HG03135 (cell line): ENCODE data around the gene SNTB2.

ENCODE experiments used
- ATAC-seq: cut with Tn5 transposase; IDR thresholded peaks from one replicate; pipeline ENCODE4 v1.9.1; 2021; ENCODE audit warnings: mild to moderate bottlenecking, moderate library complexity; ENCODE audit not compliant: unreplicated experiment

The SNTB2 gene

DNA sequence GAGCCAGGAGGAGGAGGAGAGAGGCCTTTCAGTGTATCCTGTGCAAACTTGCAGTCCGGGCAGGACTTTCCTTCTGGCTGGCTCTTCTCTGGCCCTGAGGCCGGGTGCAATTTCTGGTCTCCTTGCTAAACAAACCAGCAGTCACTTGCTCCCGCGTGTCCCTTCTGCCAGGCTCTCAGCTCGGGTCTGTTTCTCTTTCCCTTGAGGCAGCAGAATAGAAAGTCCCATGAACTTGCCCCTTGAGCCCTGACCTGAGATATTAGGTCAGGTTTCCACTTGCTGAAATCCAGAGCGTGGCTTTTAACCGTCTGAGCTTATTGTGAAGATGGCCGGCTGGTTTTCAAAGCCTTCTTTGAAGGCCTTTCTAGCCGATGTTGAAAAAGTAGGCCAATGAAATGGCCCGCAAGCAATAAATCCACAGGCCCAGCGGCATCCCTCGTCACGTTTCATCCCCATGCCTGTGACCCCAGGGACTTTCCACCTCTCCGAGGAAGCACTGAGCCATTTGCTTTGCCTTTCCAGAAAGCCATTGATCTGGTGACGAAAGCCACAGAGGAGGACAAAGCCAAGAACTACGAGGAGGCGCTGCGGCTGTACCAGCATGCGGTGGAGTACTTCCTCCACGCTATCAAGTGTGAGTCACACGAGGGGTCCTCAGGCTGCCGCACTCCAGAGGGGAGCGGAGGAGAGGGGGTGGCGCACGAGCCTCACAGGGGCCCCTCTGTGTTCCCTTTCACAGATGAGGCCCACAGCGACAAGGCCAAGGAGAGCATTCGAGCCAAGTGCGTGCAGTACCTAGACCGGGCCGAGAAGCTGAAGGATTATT is 128.7 kb downstream of the SNTB2 start:
- ATAC-seq, result no peak

DNA sequence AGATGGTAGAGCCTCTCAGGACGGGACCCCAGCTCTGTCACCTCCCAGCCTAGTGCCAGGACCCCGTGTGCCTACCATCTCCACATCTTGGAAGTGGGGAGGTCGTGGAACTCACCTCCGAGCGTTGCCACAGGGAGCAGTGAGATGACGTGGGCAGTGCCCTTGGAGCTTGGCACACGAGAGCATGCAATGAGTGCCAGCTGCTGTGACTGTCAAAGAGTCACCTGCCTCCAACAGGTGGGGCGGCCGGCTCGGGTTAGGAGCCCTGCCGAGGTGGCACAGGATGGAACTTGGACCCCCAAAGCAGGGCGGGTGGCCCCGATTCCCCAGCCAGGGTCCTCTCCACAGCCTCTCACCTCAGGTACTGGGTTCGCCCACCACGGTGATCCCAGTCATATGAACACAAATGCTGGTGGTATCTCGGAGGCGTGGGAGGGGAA is 129.7 kb downstream of the SNTB2 start:
- ATAC-seq, result no peak

DNA sequence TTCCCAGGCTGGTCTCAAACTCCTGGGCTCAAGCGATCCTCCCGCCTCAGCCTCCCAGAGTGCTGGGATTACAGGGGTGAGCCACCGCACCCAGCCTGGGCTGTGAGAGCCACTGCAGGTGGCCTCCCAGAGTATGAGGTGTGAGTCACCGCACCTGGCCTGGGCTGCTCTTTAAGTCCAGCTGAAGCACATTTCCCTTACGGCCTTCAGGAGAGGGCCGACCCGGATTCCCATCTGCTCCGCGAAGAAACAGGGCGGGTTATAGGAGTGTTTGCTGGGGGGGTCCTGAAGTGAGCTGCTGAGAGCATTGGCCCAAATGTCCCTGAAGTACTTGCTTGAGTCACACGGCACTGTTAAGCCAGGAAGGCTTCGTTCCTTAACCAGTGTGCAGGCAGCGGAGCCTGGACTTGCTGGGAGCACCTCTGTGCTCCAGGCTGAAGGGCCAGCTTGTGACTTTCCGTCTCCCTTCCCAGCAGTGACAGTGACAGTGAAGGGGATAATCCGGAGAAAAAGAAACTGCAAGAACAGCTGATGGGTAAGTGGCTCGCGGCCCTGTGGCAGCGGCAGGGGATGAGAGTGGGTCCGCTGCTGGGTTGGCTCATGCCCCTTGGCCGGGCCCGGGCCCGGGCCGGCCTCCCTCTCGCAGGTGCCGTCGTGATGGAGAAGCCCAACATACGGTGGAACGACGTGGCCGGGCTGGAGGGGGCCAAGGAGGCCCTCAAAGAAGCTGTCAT is 131.4 kb downstream of the SNTB2 start:
- ATAC-seq, result no peak

DNA sequence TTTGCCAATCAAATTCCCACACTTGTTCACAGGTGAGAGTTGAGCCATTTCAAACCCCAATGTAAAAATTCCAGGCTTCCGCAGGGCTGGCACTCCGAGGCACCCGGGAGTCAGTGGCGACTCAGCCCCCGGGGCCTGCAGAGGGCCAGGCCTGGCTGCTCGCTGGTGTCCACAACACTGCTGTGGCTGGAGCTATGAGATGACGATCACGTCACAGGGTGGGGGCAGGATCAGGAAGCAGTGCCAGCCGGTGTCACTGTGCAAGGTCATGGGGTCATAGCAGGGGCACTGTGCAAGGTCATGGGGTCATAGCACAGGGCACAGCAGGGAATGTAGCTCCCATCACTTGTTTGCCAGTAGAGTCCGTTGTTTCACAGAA is 131.9 kb downstream of the SNTB2 start:
- no peak for ATAC-seq

DNA sequence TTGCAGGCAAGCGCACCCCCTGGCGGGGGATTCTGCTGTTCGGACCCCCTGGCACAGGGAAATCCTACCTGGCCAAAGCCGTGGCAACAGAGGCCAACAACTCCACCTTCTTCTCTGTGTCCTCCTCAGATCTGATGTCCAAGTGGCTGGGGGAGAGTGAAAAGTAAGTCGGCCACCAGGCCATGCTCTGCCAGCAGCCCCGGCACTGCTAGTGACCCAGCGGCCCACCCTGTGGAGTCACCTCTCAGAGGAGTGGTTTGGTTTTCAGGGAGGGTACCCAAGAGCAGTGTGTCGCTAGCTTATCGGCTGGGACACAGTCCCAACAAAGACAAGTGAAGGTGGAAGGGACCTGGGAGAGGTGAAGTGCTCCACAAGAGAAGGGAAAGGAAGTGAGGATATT is 132.4 kb downstream of the SNTB2 start:
- no peak for ATAC-seq

DNA sequence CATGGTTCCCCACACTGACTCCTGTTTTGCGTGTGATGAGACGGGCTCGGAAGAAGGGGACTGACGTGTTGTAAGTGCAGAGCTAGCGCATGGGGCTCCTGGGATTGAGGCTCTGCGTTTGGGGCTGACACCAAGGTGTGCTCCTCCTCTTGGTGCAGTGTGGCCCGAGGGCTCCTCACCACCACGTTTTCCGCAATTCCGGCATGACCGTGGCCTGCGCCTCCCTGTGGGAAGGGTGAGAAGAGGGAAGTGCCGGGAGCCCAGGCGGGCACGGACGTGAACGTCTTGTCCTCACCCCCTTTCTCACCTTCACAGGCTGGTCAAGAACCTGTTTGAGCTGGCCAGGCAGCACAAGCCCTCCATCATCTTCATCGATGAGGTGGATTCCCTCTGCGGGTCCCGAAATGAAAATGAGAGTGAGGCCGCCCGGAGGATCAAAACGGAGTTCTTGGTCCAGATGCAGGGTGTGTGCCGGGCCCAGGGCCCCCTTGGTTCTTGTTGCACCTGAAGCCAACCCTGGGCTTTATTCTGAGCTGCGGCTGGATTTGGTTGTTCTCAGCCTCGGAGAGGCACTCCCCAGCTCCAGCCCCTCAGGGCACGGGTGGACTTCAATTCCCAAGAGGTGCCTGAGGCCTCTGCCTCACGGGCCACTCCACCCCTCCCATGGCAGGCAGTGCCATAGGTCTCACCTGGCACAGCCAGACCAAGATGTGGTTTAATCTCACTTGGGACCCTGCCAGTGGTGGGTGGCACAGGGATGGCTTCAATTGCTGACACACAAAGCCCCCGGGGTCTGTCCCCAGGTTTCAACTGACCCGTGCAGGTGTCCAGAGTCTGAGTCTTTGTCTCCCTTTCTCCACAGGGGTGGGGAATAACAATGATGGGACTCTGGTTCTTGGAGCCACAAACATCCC is 133.1 kb downstream of the SNTB2 start:
- ATAC-seq, result no peak

DNA sequence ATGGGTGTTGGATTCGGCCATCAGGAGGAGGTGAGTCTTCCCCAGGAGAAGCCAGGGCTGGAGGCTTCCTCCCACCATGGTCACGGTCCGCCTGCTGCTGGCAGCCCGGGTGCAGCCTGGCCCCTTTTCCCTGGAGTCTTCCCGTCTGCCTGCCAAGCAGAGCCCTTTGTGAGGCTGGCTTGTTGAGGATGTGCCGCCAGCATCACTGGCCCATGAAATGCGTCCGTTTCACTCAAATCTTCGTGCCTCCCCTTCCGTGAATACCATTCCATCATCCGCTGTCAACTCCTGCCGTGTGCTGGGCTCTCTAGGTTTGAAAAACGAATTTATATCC is 133.7 kb downstream of the SNTB2 start:
- no peak for ATAC-seq

DNA sequence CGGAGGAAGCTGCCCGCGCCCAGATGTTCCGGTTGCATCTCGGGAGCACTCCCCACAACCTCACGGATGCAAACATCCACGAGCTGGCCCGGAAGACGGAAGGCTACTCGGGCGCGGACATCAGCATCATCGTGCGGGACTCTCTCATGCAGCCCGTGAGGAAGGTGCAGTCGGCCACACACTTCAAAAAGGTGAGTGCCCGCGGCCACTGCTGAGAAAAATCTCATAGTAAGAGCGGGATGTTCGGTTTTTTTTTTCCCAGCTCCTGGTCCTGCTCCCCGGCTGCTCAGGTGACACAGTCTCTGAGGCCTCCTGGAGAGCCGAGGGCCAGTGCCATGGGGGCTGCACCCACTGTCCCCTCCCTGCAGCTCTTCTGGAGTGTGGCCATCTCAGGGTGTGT is 134.1 kb downstream of the SNTB2 start:
- ATAC-seq, result no peak

DNA sequence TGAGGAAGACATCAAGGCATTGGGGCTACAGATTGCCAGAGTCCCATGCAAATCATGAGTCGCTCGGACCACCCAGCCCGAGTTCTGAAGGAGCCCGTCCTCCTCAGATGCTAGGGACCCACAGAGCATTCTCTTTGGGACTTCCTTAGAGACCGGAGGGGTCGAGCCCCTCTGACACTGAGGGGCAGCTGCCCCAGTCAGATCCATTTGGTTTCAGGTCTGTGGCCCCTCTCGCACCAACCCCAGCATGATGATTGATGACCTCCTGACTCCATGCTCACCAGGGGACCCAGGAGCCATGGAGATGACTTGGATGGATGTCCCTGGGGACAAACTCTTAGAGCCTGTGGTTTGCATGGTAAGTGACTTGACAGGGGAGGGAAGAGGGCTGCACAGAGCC is 135.4 kb downstream of the SNTB2 start:
- no peak for ATAC-seq

DNA sequence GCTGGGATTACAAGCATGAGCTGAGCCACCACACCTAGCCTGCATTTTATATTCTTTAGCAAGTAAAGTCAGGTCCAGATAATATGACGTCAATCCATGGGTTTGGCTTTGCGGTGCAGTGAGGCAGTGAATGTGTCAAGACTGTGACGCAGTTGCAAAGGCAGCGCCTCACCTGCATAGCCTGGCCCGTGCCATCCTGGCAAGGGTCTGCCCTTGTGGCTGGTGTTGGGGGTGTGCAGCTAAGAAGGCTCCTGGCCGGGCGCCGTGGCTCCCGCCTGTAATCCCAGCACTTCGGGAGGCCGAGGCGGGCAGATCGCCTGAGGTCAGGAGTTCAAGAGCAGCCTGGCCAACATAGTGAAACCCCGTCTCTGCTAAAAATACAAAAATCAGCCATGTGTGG is 136.5 kb downstream of the SNTB2 start:
- no peak for ATAC-seq

DNA sequence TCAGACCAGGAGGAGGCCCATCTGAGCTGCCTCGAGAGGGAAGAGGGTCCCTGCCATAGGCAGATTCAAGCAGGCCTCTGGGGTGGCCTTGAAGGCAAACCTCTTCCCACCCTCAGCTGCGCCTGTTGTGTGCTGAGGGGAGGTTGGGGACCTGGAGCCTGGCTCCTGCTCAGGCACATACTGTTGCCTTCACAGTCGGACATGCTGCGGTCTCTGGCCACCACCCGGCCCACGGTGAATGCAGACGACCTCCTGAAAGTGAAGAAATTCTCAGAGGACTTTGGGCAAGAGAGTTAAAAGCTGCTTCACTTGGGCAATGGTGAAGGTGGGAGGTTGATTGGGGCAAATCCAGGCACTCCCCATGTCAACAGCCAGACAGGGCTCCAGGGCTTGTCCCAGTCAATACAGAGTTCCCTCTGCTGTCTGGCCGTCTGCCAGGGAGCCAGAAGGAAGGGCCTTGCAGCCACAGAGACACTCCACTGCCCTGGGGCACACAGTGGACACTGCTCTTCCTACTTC is 137.1 kb downstream of the SNTB2 start:
- no peak for ATAC-seq

DNA sequence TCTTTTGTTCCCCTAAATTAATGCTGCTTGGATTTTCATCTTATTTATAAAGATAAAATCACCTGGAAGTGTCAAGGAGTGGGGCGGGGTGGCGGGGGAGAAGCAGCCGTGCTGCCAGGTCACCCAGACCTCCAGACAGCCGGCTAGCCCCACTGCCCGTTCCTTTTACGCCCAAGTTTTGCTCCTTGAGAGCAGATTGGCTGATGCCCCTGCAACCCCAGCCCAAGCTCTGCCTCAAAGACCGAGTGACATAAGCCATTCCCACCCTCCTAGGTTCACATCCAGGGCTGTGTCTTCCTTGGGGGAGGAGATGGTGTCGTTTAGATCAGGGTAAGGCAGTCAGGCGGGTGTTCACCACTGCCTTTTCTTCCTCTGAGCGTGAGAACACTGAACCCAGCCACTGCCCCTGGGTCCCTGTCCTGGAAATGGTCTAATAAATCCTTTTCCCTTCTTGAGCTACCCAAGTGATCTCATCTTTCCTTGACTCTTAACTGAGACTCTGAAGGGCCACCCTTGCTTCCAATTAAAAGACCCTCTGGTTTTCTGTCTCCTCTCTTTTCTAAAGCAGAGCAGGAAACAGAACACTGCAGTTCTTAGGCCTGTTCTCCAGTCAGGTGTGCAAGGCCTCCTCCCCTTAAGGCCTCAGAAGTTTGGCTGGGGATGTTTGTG is 137.8 kb downstream of the SNTB2 start:
- ATAC-seq, result no peak

DNA sequence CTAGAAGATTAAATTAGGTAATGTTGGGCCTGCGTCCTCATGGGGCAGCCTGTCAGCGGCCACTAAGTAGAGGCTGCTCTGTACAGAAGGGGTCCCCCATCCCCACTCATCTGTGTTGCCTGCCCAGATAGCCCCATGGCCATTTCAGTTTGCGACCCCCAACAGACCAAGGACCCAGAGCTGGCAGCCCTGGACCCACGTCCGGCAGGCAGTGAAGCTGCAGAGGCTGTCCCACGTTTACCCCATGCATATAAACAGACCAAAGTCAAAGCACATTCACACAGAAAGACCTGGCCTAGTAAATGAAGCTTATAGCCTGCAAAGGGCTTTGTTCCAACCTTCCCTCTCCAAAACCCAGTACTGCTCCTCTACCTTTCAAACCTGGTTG is 138.8 kb downstream of the SNTB2 start:
- ATAC-seq, result no peak

DNA sequence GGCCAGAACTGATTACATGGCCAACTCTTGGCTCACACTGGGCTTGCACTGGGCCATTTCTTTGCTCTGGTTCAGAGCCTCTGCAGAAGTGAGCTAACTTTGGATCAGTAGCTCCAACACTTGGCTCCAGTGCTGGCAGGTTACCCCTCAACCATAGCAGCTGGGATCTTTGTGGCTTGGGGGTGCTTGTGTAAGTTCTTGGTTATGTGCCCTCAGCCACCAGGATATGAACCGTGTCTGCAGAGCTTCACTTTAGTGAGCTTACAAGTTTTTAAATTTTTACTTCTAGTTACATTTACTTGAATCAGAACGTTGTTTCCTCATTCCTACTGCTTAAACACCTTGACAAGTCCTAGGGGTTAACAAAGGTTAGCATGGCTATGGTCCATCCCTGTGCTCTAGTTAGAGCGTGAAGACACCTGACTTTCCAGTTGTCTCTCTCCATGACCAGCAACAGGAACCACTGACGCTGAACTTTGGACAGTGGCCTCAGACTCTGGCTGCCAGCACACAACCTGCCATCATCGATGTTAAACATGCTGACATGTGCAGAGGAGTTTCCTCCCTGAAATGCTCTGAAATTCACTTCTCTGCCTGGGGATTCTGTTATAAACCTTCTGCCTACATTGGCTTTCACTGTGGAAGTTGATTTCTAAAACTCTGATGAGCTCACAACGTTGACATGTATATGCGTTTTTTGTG is 139.4 kb downstream of the SNTB2 start:
- ATAC-seq, result no peak

DNA sequence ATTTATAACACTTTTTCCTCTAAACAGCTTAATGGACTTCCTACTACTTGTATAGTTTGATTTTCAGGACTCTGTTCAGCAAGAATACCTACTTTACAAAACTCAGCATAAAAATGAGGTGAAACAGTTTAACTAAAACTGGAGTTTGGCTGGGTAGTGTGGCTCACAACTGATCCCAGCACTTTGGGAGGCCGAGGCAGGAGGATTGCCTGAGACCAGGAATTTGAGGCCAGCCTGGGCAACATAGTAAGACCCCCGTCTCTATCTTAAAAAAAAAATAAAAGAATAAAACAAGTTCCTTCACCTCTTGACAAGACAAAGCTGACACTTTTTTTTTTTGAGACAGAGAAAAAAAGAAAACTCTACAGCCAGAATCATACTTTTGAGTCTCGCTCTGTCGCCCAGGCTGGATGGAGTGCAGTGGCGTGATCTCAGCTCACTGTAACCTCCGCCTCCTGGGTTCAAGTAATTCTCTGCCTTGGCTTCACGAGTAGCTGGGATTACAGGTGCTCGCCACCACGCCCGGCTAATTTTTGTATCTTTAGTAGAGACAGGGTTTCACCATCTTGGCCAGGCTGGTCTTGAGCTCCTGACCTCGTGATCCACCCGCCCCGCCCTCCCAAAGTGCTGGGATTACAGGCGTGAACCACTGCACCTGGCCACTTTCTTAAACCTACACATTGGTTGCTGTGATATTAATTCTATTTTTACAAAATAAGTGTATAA is 140.8 kb downstream of the SNTB2 start:
- ATAC-seq, result no peak

DNA sequence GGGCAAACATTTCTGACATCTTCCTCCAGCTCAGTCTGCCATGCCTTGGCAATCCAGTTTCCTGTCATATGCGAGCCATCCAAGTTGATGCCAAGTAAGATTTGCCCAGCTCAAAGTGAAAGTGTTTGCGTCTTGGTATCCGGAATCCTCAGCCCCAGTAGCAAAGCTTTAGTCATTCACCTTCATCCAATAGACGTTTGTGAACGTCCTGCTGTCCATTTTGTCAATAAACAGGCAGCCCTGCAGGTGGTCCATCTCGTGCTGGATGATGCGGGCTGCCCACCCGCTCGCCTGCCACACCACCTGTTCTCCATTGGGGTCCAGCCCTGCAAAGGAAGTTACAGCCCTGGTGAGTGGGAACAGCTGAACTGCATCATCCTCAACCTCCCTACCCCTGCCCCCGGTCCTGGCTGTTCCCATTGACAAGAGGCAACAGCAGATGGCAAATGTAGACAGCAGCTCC is 141.9 kb downstream of the SNTB2 start:
- ATAC-seq, result no peak

DNA sequence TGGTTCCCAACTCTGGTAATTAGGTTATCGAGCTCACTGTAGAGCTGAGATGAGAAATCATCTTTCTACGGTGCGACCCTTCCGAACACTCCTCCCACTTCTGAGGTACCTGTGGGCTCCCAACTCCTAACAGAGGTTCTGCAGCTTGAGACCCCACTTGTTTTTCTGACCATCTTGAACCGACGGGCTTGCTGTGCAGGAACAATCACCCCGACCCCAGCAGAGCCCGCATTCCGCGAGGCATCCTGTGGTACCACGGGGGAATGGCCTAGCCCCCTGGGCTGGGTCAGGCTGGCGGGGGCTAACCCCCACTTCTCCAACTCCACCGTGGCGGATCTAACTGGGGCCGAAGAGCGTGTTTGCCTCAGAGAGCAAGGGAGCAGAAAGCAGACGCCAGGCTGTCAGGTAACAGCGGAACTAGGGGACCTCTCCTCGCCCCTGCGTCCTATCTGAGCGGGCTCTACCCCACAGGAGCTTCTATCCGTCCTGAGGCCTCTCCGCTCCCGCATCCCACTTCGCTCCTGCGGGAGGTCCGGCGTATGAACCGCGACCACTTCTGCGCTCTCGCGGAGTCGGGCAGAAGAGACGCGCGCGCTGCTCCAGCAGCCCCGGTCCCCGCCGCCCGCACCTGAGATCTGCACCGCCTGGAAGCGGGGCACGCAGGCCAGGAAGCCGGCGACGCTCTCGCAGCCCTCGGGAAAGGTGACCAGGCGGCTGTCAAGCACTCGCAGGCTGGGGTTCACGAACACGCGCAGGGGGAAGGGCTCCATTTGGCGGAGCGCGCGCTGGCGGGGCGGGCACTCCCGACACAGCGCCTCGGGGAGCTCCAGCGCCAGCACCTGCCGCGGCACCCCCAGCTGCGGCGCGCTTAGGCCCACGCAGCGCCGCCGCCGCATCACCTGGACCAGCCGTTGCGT is 142.7 kb downstream of the SNTB2 start:
- peak; percentile 36 for ATAC-seq
